Tibial artery (tissue), 4 donors: ENCODE results near the gene MAGOH.

ENCODE experiments used
- DNase-seq, 2 donors: peaks; one replicate each; pipeline ENCODE4 v3.0.0-alpha.2; 2019
- H3K27ac ChIP-seq, 2 donors: fragments of 200-600 bp; sonication (generic) in 1 of 2; 1 replicate in 1 of 2; 2 replicates in 1 of 2; pipeline ENCODE4 v1.5.1; 2018 to 2019; ENCODE audit warnings: mild to moderate bottlenecking in 1 of 2
- H3K27me3 ChIP-seq, 2 donors: fragments of 200-600 bp; sonication (generic) in 1 of 2; one replicate each; pipeline versions ENCODE4 v1.5.1 to v1.6.0; 2016 to 2019
- H3K36me3 ChIP-seq, 3 donors: fragments of 200-600 bp; sonication (generic) in 2 of 3; one replicate each; pipeline ENCODE4 v1.5.1; 2016 to 2019; ENCODE audit warnings: mild to moderate bottlenecking in 2 of 3
- H3K4me1 ChIP-seq, 4 donors: fragments of 200-600 bp; sonication (generic) in 2 of 4; 1 replicate in 3 of 4; 2 replicates in 1 of 4; pipeline ENCODE4 v1.5.1; 2016 to 2019
- H3K4me3 ChIP-seq, 2 donors: fragments of 200-600 bp; sonication (generic) in 1 of 2; 1 replicate in 1 of 2; 2 replicates in 1 of 2; pipeline ENCODE4 v1.5.1; 2018 to 2019; ENCODE audit warnings: mild to moderate bottlenecking in 2 of 2
- H3K9me3 ChIP-seq, 3 donors: fragments of 200-600 bp; sonication (generic) in 1 of 3; one replicate each; pipeline ENCODE4 v1.5.1; 2016 to 2019
- CTCF ChIP-seq, 2 experiments: fragments of 200-600 bp in 1 of 2; fragments of 450-650 bp in 1 of 2; IDR thresholded peaks; one replicate each; pipeline ENCODE4 v1.5.1; 2017 to 2019; ENCODE audit warnings: antibody characterized with exemption in 2 of 2, mild to moderate bottlenecking in 1 of 2, moderate library complexity in 1 of 2
- intact Hi-C: fragments of 100-400 bp; cut with DNase I; formaldehyde crosslinking; loops from one replicate; pipeline ENCODE4 v1.15.0; 2023; ENCODE audit warnings: low total_unique reads

Gene MAGOH

GRCh38 chr1:53197291-53198200 is 40.8 kb downstream of the MAGOH start:
- Histone ChIP-seq H3K36me3 (peaks cover 7 to 18% (median 17%) of the 10 kb centered on the region in 3 donors), H3K4me1 (peaks cover 0 to 39% (median 29%) of the 10 kb centered on the region in 4 donors), H3K27ac (peak overlapping the region; percentile 97 to 99), H3K27me3 (no peaks in the 10 kb centered on the region), H3K9me3 (no peaks in the 10 kb centered on the region), H3K4me3 (peak overlapping the region; percentile 91 to 93)
- intact Hi-C loops = loop anchor here (10.0 kb wide), 1 partner anchor 273 kb away; the partner anchor contains the start of genes ECHDC2 and SCP2
- DNase-seq = no peak
- no peak for TF ChIP-seq CTCF (IDR thresholded peaks at IDR 0.05)

GRCh38 chr1:53196485-53197290 is 41.6 kb downstream of the MAGOH start, which contains the start of gene CPT2:
CPT2 (plus strand) TSS chr1:53196824; CDS start chr1:53196944, 120 bp downstream.
- peak within 1 kb of the TSS; percentile 97 to 99 for H3K27ac ChIP-seq
- H3K4me1 ChIP-seq = peaks cover 0 to 39% (median 29%) of the 10 kb centered on the region in 4 donors
- H3K27me3 ChIP-seq = no peaks in the 10 kb centered on the region
- H3K9me3 ChIP-seq = no peaks in the 10 kb centered on the region
- peak within 1 kb of the TSS; percentile 91 to 93 for H3K4me3 ChIP-seq
- H3K36me3 ChIP-seq = peaks cover 0 to 11% (median 11%) of the 10 kb centered on the region in 3 donors
- peak in 1 of 2 experiments; percentile 18 for TF ChIP-seq CTCF (IDR thresholded peaks at IDR 0.05)
- intact Hi-C loops = loop anchor here (10.0 kb wide), 1 partner anchor 272 kb away; the partner anchor contains the start of genes ECHDC2 and SCP2
- peak; percentile 94 to 98 for DNase-seq

GRCh38 chr1:53196017-53196484 is 42.3 kb downstream of the MAGOH start:
- Histone ChIP-seq H3K27ac (peak overlapping the region; percentile 97 to 99), H3K4me1 (peaks cover 0 to 39% (median 29%) of the 10 kb centered on the region in 4 donors), H3K4me3 (peak overlapping the region; percentile 91 to 93), H3K9me3 (no peaks in the 10 kb centered on the region), H3K36me3 (peaks cover 0 to 5% (median 4%) of the 10 kb centered on the region in 3 donors), H3K27me3 (no peaks in the 10 kb centered on the region)
- intact Hi-C loops = loop anchor here (10.0 kb wide), 1 partner anchor 271 kb away; the partner anchor contains the start of genes ECHDC2 and SCP2
- no peak for TF ChIP-seq CTCF (IDR thresholded peaks at IDR 0.05)
- no peak for DNase-seq

- Histone ChIP-seq H3K36me3 (no peaks in the 10 kb centered on the region), H3K4me3 (peak overlapping the region; percentile 91 to 93), H3K27ac (peak overlapping the region; percentile 97 to 99), H3K4me1 (peaks cover 0 to 39% (median 29%) of the 10 kb centered on the region in 4 donors), H3K27me3 (no peaks in the 10 kb centered on the region), H3K9me3 (no peaks in the 10 kb centered on the region)
- intact Hi-C loops = loop anchor here (10.0 kb wide), 1 partner anchor 271 kb away; the partner anchor contains the start of genes ECHDC2 and SCP2
- no peak for TF ChIP-seq CTCF (IDR thresholded peaks at IDR 0.05)
- no peak for DNase-seq
These were observed 42.9 kb downstream of the MAGOH start for GRCh38 chr1:53195246-53196016.
